ENCODE measurements around the gene LZTFL1. TPM values are rescaled to one million over a fixed set of nuclear protein-coding genes. Genes with fewer than 3 reads are reported as not detected.

LZTFL1 gene
- total RNA-seq, 1 experiment from 2014 or later: 21.0 TPM

GRCh38 chr3:45779746-45780735 lies 61.9 kb downstream of the LZTFL1 start (continued):
- TF ChIP-seq SP1 (IDR thresholded peaks at IDR 0.05; ENCODE audit: low read depth) (no peak), SIN3A (IDR thresholded peaks at IDR 0.05; ENCODE audit: low read depth) (no peak), TCF7L2 (IDR thresholded peaks at IDR 0.05; ENCODE audit: borderline replicate concordance, extremely low read depth, insufficient read depth, insufficient read length) (no peak), POLR2AphosphoS5 (IDR thresholded peaks at IDR 0.05; ENCODE audit: low read depth, low read length) (no peak)
- TF ChIP-seq, protein P1, sequence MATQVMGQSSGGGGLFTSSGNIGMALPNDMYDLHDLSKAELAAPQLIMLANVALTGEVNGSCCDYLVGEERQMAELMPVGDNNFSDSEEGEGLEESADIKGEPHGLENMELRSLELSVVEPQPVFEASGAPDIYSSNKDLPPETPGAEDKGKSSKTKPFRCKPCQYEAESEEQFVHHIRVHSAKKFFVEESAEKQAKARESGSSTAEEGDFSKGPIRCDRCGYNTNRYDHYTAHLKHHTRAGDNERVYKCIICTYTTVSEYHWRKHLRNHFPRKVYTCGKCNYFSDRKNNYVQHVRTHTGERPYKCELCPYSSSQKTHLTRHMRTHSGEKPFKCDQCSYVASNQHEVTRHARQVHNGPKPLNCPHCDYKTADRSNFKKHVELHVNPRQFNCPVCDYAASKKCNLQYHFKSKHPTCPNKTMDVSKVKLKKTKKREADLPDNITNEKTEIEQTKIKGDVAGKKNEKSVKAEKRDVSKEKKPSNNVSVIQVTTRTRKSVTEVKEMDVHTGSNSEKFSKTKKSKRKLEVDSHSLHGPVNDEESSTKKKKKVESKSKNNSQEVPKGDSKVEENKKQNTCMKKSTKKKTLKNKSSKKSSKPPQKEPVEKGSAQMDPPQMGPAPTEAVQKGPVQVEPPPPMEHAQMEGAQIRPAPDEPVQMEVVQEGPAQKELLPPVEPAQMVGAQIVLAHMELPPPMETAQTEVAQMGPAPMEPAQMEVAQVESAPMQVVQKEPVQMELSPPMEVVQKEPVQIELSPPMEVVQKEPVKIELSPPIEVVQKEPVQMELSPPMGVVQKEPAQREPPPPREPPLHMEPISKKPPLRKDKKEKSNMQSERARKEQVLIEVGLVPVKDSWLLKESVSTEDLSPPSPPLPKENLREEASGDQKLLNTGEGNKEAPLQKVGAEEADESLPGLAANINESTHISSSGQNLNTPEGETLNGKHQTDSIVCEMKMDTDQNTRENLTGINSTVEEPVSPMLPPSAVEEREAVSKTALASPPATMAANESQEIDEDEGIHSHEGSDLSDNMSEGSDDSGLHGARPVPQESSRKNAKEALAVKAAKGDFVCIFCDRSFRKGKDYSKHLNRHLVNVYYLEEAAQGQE (IDR thresholded peaks at IDR 0.05; ENCODE audit: low read depth): no peak

DNA sequence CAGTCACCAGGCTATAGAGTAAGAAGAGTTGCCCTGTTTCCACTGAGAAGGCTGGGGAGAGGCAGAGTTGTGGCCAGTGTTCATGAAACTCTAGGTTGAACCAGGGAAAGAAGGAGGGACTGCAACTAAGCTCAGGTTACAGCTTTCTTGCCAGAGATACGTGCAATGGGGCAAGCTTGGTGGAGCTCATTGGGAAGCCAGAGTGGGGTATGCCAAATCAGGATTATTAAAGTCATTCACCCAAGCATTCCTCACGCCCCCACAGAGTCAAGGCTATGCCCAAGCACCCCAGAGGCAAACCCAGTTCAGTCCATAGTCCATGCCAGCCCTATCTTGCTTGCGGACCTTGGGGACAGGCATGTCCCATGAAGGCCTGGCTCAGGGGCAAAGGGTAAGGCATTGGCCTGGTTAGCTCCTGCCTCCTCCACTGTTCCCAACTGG lies 63.1 kb downstream of the LZTFL1 start:
- TF ChIP-seq ZFX (IDR thresholded peaks at IDR 0.05) (no peak), ZBTB33 (IDR thresholded peaks at IDR 0.05; ENCODE audit: extremely low read depth, insufficient replicate concordance, low read length) (no peak), FOSL1 (IDR thresholded peaks at IDR 0.05; ENCODE audit: low read depth) (no peak)
- no peaks in the 10 kb centered on the region for H3K27me3 ChIP-seq (ENCODE audit: insufficient read depth, low read length)
- no peak overlapping the region for H3K27ac ChIP-seq (ENCODE audit: low read depth, low read length)
- peaks cover 3 to 6% of the 10 kb centered on the region in 2 experiments; a peak in 2 of 4 replicates for H3K4me1 ChIP-seq (ENCODE audit: control insufficient read depth in 1 of 2, insufficient read depth in 2 of 2, low read length in 2 of 2)
- H3K9me3 ChIP-seq (ENCODE audit: control insufficient read depth in 1 of 2, insufficient read depth in 1 of 2, low read depth in 1 of 2, low read length in 2 of 2): no peaks in the 10 kb centered on the region
- BruUV-seq (replicated peaks): no TSS peak
- H3K9me2 ChIP-seq (ENCODE audit: insufficient read depth): no peaks in the 10 kb centered on the region
- H3K9ac ChIP-seq (ENCODE audit: low read length): no peak overlapping the region
- POLR2A ChIA-PET: no interaction called here
- no peaks in the 10 kb centered on the region for H4K20me1 ChIP-seq (ENCODE audit: insufficient read depth)
- no peaks in the 10 kb centered on the region for H3K79me2 ChIP-seq (ENCODE audit: insufficient read depth, low read length)
- intact Hi-C loops (cut with micrococcal nuclease): no loop called here
- H3K36me3 ChIP-seq (ENCODE audit: control insufficient read depth in 1 of 2, insufficient read depth in 2 of 2, low read length in 2 of 2): no peaks in the 10 kb centered on the region
- CTCF ChIA-PET: no interaction called here
- H3K4me2 ChIP-seq (ENCODE audit: low read length): no peak overlapping the region
- no peak for DNase-seq (ENCODE audit: low read depth, low spot score)
- RAD21 ChIA-PET (ENCODE audit: low non-redundant PET in 1 of 2, low total read pairs in 2 of 2, uncharacterized antibody in 2 of 2, unreplicated experiment in 2 of 2): no interaction called here
- H2AFZ ChIP-seq (ENCODE audit: low read depth, low read length, poor library complexity, severe bottlenecking): no peak overlapping the region
- no peak for ATAC-seq
- H3K4me3 ChIP-seq (replicated peaks in 1 of 2; ENCODE audit: low read depth in 1 of 2, low read length in 2 of 2): no peak overlapping the region
